ENCODE data around the gene TGFB2. TPM values are rescaled to one million over a fixed set of nuclear protein-coding genes. Genes with fewer than 3 reads are reported as not detected.

Gene TGFB2
- total and polyA plus RNA-seq, 7 donors, result 0.23 to 11.8 (median 6.3) TPM

GRCh38 chr1:218397752-218398339 is 52.7 kb downstream of the TGFB2 start:
- Histone ChIP-seq H3K36me3 (no peaks in the 10 kb centered on the region), H3K4me3 (no peak overlapping the region), H3K27me3 (no peaks in the 10 kb centered on the region), H3K9me3 (no peaks in the 10 kb centered on the region), H3K27ac (no peak overlapping the region), H3K4me1 (peaks cover 0 to 18% (median 17%) of the 10 kb centered on the region in 4 donors)
- DNase-seq, result no peak
- TF ChIP-seq CTCF (IDR thresholded peaks at IDR 0.05) (no peak), EP300 (IDR thresholded peaks at IDR 0.05) (no peak), POLR2A (IDR thresholded peaks at IDR 0.05) (no peak), POLR2AphosphoS5 (IDR thresholded peaks at IDR 0.05) (no peak)
- WGBS, 2 donors, result 34 to 64% methylated on average over 8 of the region's 8 CpGs
- intact Hi-C loops (cut with DNase I), result no loop called here

GRCh38 chr1:218400624-218401023 is 55.5 kb downstream of the TGFB2 start:
- H3K36me3 ChIP-seq, result peaks cover 0 to 2% (median 0%) of the 10 kb centered on the region in 4 donors
- H3K4me3 ChIP-seq, result no peak overlapping the region
- H3K4me1 ChIP-seq, result peaks cover 0 to 35% (median 26%) of the 10 kb centered on the region in 4 donors
- intact Hi-C loops (cut with DNase I), result loop anchor here (5.0 kb wide), 2 partner anchors 38 to 53 kb away; partner anchors contain the start of gene TGFB2
- H3K27ac ChIP-seq, result no peak overlapping the region
- TF ChIP-seq POLR2AphosphoS5 (IDR thresholded peaks at IDR 0.05) (no peak), POLR2A (IDR thresholded peaks at IDR 0.05) (no peak), CTCF (IDR thresholded peaks at IDR 0.05) (no peak), EP300 (IDR thresholded peaks at IDR 0.05) (no peak)
- H3K27me3 ChIP-seq, result no peaks in the 10 kb centered on the region
- no peaks in the 10 kb centered on the region for H3K9me3 ChIP-seq
- no peak for DNase-seq
- WGBS, 2 donors, result 75 to 88% methylated on average over 3 of the region's 3 CpGs

- TF ChIP-seq EP300 (IDR thresholded peaks at IDR 0.05) (no peak), CTCF (IDR thresholded peaks at IDR 0.05) (no peak), POLR2A (IDR thresholded peaks at IDR 0.05) (no peak), POLR2AphosphoS5 (IDR thresholded peaks at IDR 0.05) (no peak)
- H3K4me3 ChIP-seq, result no peak overlapping the region
- H3K27me3 ChIP-seq, result no peaks in the 10 kb centered on the region
- WGBS, 2 donors, result 71 to 84% methylated on average over 12 of the region's 12 CpGs
- no peaks in the 10 kb centered on the region for H3K9me3 ChIP-seq
- H3K27ac ChIP-seq, result peak overlapping the region; percentile 63 to 81 (median 72)
- peaks cover 0 to 4% (median 0%) of the 10 kb centered on the region in 4 donors for H3K36me3 ChIP-seq
- no peak for DNase-seq
- intact Hi-C loops (cut with DNase I), result loop anchor here (5.0 kb wide), 2 partner anchors 39 to 54 kb away; partner anchors contain the start of gene TGFB2
- H3K4me1 ChIP-seq, result peaks cover 0 to 35% (median 26%) of the 10 kb centered on the region in 4 donors
These were observed 56.4 kb downstream of the TGFB2 start for GRCh38 chr1:218401441-218401997.

GRCh38 chr1:218401998-218402785 is 57.1 kb downstream of the TGFB2 start:
- WGBS, 2 donors, result 47 to 60% methylated on average over 8 of the region's 8 CpGs
- Histone ChIP-seq H3K36me3 (peaks cover 0 to 4% (median 0%) of the 10 kb centered on the region in 4 donors), H3K4me3 (no peak overlapping the region), H3K27ac (peak overlapping the region; percentile 63 to 81 (median 72)), H3K4me1 (peaks cover 0 to 35% (median 26%) of the 10 kb centered on the region in 4 donors), H3K9me3 (no peaks in the 10 kb centered on the region), H3K27me3 (no peaks in the 10 kb centered on the region)
- TF ChIP-seq CTCF (IDR thresholded peaks at IDR 0.05), result no peak
- TF ChIP-seq POLR2A (IDR thresholded peaks at IDR 0.05), result no peak
- TF ChIP-seq POLR2AphosphoS5 (IDR thresholded peaks at IDR 0.05), result no peak
- TF ChIP-seq EP300 (IDR thresholded peaks at IDR 0.05), result no peak
- DNase-seq, result peak; percentile 70
- intact Hi-C loops (cut with DNase I), result loop anchor here (5.0 kb wide), 2 partner anchors 40 to 55 kb away; partner anchors contain the start of gene TGFB2

Data from sigmoid colon (tissue), 7 donors.